ENCODE results near the gene HINT1. TPM values are rescaled to one million over a fixed set of nuclear protein-coding genes. Genes with fewer than 3 reads are reported as not detected.

The HINT1 gene
- 479 to 497 TPM (median 484 TPM) in 5 replicates for total RNA-seq (2022; extraction: Qiagen RNA extraction)

GRCh38 chr5:131165119-131165727 lies at the start of gene HINT1:
Gene HINT1 (minus strand): TSS chr5:131165256. CDS start chr5:131165205, 51 bp downstream.

GRCh38 chr5:131170540-131171275 lies 5.7 kb upstream of the HINT1 start, which contains the start of gene LYRM7:
Gene LYRM7 (plus strand): TSS chr5:131170944. CDS start chr5:131171021, 77 bp downstream.

Other genes starting within 250 kb of the HINT1 start
- gene LYRM7, start 5.7 kb upstream of the HINT1 start, total RNA-seq (2022; extraction: Qiagen RNA extraction) = 3.1 to 6.7 TPM (median 4.5 TPM) in 5 replicates
- 33.3 to 45.5 TPM (median 37.3 TPM) in 5 replicates for gene CDC42SE2, start 98.8 kb upstream of the HINT1 start, total RNA-seq (2022; extraction: Qiagen RNA extraction)

Data from A549 treated with AZD2906 at 1 μM for 4 hours (cell line).